IPS-20b (cell line): ENCODE results near the gene SH3PXD2B.

Experiments used
- H3K27ac ChIP-seq: one replicate; pipeline ENCODE4 v1.5.1; 2013; ENCODE audit warnings: low read length
- H3K27me3 ChIP-seq: 2 replicates; pipeline ENCODE4 v1.6.1; 2013; ENCODE audit warnings: mild to moderate bottlenecking, low read length, inconsistent platforms; ENCODE audit not compliant: insufficient read depth
- H3K36me3 ChIP-seq: 2 replicates; pipeline ENCODE4 v1.6.1; 2013; ENCODE audit warnings: low read depth, mild to moderate bottlenecking, inconsistent platforms, low read length, moderate library complexity; ENCODE audit not compliant: insufficient read depth
- H3K4me1 ChIP-seq: 2 replicates; pipeline ENCODE4 v1.6.1; 2013; ENCODE audit warnings: mild to moderate bottlenecking, control low read depth, inconsistent platforms, low read length, moderate library complexity; ENCODE audit not compliant: insufficient read depth
- H3K4me3 ChIP-seq: 2 replicates; pipeline ENCODE4 v1.5.1; 2013; ENCODE audit warnings: mild to moderate bottlenecking, low read length, inconsistent platforms
- H3K9ac ChIP-seq: 2 replicates; pipeline ENCODE4 v1.6.1; 2013; ENCODE audit warnings: low read depth, mild to moderate bottlenecking, inconsistent platforms, low read length, moderate library complexity
- H3K9me3 ChIP-seq: 2 replicates; pipeline ENCODE4 v1.6.1; 2013; ENCODE audit warnings: mild to moderate bottlenecking, low read depth, low read length, inconsistent platforms; ENCODE audit not compliant: insufficient read depth

The SH3PXD2B gene

DNA sequence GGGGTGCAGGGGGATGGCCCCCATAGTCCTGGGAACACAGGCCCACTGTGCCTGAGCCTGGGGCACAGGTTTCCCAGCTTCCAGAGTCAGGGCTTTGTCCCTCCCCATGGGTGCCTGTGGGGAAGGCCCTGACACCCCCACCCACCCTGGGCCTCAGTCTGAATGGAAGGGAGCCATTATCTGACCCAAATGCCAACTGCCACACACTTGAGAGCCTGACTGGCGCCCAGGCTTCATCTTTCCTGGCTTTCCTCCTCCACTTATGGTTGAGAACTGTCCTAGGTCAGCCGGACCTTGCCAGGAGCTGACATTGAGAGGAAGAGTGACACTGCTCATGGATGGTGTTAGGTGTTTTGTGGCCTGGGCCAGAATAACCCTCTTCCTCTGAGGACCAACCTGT, 24.0 kb downstream of the SH3PXD2B start:
- Histone ChIP-seq H3K9ac (no peak overlapping the region), H3K4me1 (no peaks in the 10 kb centered on the region), H3K27ac (no peak overlapping the region)

DNA sequence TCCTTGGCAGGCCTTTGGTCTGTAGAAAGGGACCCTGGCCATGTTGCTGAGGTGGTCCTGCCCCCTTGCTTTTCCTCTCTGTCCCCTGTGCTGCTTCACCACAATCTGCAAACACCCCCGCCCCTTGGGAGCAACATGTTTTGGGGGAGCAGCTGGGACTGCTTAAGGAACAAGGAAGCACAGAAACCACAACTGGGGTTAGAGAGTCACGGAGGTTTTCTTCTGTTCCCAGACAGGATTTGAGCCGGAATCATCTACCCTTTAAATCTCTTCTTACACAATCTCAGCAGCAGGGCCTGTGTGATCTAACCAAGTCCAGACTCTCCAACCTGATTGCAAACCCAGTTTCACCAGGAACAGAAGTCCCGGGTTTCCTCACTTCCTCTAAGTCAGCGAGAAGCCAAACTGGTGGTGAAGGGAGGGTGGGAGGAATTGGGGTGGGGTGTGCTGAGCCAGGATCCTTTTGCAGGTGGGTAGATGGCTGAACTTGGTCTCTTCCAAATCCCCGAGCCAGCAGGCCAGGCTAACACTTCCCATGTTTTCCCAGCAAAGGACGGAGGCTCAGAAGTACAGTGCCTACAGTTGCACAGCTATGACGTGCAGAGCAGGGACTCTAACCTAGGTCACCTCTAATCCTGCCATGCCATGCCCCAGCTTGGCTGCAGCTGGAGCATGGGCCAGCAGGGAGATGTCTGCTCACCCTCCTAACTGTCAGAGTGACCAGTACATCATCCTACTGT, 25.0 kb downstream of the SH3PXD2B start:
- H3K4me3 ChIP-seq: no peak overlapping the region
- H3K27ac ChIP-seq: no peak overlapping the region
- H3K36me3 ChIP-seq: no peaks in the 10 kb centered on the region
- no peaks in the 10 kb centered on the region for H3K27me3 ChIP-seq
- H3K4me1 ChIP-seq: no peaks in the 10 kb centered on the region
- H3K9me3 ChIP-seq: no peaks in the 10 kb centered on the region
- H3K9ac ChIP-seq: no peak overlapping the region

More for the DNA sequence above, 24.0 kb downstream of the SH3PXD2B start:
- Histone ChIP-seq H3K4me3 (no peak overlapping the region), H3K9me3 (no peaks in the 10 kb centered on the region), H3K36me3 (no peaks in the 10 kb centered on the region), H3K27me3 (no peaks in the 10 kb centered on the region)

DNA sequence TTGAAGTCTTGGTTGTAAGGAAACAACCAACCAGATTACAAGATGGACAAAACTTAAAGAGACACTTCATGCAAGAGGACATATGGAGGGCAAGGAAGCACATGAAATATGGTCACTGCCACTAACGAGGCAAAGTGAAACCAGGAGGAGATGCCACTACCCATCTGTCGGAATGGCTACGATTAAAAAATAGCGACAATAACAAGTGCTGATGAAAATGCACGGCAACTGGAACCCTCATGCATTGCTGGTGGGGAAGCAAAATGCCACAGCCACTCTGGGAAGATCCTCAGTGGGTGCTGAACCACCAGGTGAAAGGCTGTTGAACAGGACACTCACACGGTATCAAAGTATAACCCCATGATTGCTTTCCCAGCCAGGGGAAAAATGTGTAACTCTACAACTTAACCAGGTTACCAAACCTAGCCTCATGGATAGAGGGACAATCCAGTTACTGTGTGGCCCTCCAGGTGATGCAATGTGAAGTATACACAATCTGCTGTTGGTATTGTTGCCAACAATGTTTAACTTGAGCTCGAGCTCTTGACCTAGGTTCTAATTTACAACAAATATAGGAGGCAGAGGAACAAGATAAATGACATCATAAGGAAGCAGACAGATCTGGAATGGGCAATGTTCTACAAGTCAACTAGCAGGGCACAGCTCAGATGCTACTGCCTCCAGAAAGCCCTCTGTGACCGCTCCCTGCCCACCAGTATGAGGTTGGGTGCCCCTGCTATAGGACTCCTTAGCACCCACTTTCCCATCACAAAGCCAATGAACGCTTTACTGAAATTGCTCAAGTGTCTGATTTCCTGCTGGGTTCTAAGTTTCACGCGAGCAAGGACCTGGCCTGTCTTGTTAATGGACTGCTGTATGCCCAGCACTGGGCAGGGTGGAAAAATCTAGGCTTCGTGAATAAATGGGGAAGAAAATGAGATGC, 25.8 kb downstream of the SH3PXD2B start:
- Histone ChIP-seq H3K4me1 (no peaks in the 10 kb centered on the region), H3K4me3 (no peak overlapping the region), H3K9me3 (no peaks in the 10 kb centered on the region), H3K36me3 (no peaks in the 10 kb centered on the region), H3K27me3 (no peaks in the 10 kb centered on the region), H3K27ac (no peak overlapping the region), H3K9ac (no peak overlapping the region)

DNA sequence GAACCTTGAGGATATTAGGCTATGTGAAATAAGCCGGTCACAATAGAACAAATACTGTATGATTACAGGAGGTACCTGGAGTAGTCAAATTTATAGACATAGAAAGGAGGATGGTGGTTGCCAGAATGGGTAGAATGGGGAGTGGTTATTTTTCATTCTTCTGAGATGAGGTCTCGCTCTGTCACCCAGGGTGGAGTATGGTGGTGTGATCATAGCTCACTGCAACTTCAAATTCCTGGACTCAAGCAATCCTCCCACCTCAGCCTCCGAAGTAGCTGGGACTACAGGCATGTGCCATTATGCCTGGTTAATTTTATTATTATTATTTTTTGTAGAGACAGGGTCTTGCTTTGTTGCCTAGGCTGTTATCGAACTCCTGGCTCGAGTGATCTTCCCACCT, 27.1 kb downstream of the SH3PXD2B start:
- no peak overlapping the region for H3K4me3 ChIP-seq
- no peak overlapping the region for H3K9ac ChIP-seq
- no peak overlapping the region for H3K27ac ChIP-seq
- H3K36me3 ChIP-seq: peaks cover 7% of the 10 kb centered on the region; the same call in 1 of the 2 replicates
- H3K9me3 ChIP-seq: no peaks in the 10 kb centered on the region
- H3K27me3 ChIP-seq: no peaks in the 10 kb centered on the region
- no peaks in the 10 kb centered on the region for H3K4me1 ChIP-seq

DNA sequence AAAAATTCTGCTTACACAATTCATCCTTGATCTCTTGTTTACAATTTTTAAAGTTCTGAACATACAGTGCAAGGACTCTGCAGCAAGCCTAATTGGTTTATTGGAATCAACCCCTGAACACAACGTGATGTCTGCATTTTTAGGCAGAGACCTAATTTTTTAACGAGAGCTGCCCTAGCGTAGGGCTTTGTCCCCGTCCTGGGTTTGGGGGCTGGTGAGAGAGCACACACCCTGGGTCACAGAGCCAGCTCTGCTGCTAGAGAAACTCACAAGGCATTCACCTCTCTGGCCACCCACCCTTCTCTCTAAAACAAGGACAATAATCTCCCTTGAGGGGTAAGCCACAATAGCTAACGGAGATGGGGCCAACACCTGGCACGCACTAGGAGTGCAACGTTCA, 28.2 kb downstream of the SH3PXD2B start:
- Histone ChIP-seq H3K4me3 (no peak overlapping the region), H3K9ac (peak overlapping the region; percentile 34; the same call in 1 of the 2 replicates), H3K36me3 (peaks cover 16% of the 10 kb centered on the region), H3K9me3 (no peaks in the 10 kb centered on the region), H3K4me1 (no peaks in the 10 kb centered on the region), H3K27me3 (no peaks in the 10 kb centered on the region), H3K27ac (no peak overlapping the region)

DNA sequence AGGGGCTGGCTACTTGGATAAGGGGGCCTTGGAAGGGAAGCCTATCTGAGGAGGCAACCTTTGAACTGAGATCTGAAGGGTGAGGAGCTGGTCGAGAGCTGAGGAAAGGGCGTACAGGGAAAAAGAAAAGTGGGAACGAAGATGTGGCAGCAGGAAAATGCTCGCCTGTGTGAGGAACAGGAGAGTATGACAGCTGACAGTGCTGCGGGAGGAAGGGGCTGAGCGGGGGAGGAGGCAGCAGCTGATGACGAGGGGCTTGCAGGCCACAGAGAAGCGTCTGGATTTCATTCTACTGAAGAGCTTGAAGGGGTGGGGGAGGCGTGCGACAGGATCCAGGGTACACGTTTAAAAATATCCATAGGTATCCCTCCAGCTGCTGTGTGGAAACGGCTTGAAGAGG, 28.9 kb downstream of the SH3PXD2B start:
- Histone ChIP-seq H3K27ac (no peak overlapping the region), H3K9ac (no peak overlapping the region), H3K4me1 (no peaks in the 10 kb centered on the region), H3K36me3 (peaks cover 23% of the 10 kb centered on the region), H3K9me3 (no peaks in the 10 kb centered on the region), H3K4me3 (no peak overlapping the region), H3K27me3 (no peaks in the 10 kb centered on the region)

DNA sequence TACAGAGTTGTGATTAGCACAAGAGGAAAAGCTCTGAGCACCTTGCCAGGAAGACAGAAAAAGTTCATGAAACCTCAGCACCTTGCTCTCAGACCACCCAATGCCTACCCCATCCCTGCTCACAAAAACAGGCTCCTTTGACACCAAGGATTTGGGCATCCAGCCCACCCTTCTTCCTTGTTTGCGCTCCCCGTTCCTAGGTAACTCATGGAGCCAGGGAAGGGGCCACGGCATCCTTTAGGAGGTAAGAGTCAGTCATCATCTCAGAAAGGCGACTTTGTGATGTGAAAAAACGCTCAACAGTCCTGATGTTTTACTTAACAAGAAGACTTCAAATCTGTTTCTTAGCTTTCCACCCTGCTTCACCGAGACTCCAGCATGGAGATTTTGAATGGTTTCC, 29.5 kb downstream of the SH3PXD2B start:
- no peaks in the 10 kb centered on the region for H3K4me1 ChIP-seq
- no peaks in the 10 kb centered on the region for H3K27me3 ChIP-seq
- no peak overlapping the region for H3K4me3 ChIP-seq
- no peak overlapping the region for H3K27ac ChIP-seq
- peaks cover 27% of the 10 kb centered on the region for H3K36me3 ChIP-seq
- no peak overlapping the region for H3K9ac ChIP-seq
- no peaks in the 10 kb centered on the region for H3K9me3 ChIP-seq

DNA sequence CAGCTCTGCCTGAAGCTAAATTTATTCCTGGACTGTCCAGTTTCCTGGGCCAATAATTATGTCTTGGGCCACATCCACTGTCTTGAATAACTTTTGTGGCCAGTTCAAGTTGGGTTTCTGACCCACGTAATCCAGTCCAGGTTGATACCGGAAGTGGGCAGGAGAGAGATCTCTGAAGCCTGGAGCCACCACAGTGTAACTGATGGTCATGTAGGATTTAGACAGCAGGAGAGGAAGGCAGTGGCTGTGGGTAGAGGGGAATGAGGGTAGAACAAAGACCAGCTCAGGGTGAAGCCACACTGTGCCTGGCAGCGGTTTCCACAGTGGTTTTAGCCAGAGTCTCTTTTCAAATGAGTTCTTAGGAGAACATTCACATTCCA, 30.2 kb downstream of the SH3PXD2B start:
- H3K27ac ChIP-seq: no peak overlapping the region
- no peaks in the 10 kb centered on the region for H3K9me3 ChIP-seq
- H3K4me3 ChIP-seq: no peak overlapping the region
- no peak overlapping the region for H3K9ac ChIP-seq
- H3K36me3 ChIP-seq: peaks cover 35% of the 10 kb centered on the region
- H3K27me3 ChIP-seq: no peaks in the 10 kb centered on the region
- no peaks in the 10 kb centered on the region for H3K4me1 ChIP-seq

DNA sequence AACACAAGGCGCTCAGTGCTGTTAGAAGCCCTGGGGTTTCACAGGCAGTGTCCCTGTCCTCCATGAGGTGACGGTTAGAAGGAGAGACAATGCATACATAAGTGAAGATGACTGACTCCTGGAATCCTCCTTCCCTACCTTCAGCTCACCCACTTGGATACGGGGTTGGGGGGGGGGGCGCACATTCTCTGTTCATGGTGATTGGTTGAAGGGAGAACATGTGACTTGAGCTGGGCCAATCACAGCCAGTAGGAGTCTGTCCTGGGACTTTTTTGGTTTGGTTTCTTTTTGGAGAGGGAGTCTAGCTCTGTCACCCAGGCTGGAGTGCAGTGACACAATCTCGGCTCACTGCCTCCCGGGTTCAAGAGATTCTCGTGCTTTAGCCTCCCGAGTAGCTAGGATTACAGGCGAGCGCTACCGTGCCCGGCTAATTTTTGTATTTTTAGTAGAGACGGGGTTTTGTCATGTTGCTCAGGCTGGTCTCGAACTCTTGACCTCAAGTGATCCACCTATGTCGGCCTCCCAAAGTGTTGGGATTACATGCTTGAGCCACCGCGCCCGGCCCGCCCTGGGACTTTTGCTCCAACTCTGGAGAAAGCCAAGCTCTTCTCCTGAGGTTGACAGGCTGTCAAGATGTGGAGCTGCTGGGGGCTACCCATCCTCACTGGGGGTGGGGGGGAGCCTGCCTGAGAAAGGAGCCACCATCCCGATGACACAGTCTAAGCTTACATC, 30.8 kb downstream of the SH3PXD2B start:
- Histone ChIP-seq H3K27me3 (no peaks in the 10 kb centered on the region), H3K4me1 (no peaks in the 10 kb centered on the region), H3K4me3 (no peak overlapping the region), H3K9ac (no peak overlapping the region), H3K36me3 (peaks cover 40% of the 10 kb centered on the region), H3K9me3 (no peaks in the 10 kb centered on the region), H3K27ac (no peak overlapping the region)

DNA sequence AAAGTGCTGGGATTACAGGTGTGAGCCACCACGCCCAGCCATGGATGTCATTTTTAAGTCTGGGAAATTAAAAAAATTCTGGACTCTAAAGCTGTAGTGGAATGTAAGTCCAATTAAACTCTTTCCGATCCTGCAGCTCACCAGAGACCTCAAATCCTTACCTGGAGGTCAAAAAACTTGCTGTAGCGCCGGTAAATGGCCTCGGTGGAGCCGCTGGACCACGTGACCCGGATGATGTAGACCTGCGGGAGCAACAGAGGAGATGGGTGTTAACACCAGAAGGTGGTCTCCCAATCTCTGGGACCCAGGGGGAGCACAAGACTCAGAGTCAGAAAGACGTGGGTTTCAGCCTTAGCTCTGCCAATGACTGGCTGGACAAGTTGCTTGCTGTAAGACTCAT, 32.1 kb downstream of the SH3PXD2B start:
- no peaks in the 10 kb centered on the region for H3K9me3 ChIP-seq
- H3K36me3 ChIP-seq: peaks cover 46% of the 10 kb centered on the region
- no peak overlapping the region for H3K27ac ChIP-seq
- H3K4me1 ChIP-seq: no peaks in the 10 kb centered on the region
- H3K4me3 ChIP-seq: no peak overlapping the region
- no peaks in the 10 kb centered on the region for H3K27me3 ChIP-seq
- H3K9ac ChIP-seq: no peak overlapping the region

DNA sequence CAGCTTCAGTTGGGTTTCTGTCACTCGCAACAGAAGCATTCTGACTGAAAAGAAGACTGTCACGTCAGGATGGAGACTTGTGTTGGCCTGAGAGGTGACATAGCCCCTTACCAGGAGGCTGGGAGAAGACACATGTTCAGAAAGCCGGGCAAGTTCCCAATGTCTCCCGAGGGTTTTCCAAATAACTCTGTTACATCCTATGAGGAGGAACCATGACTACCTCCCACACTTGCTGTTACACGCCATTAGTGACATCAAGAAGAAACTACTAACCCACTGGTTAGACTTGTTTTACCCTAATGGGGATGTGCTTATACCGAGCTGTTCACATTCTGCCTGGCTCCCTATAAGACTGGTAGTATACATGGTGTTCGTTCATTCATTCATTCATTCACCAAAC, 33.3 kb downstream of the SH3PXD2B start:
- no peaks in the 10 kb centered on the region for H3K9me3 ChIP-seq
- no peaks in the 10 kb centered on the region for H3K27me3 ChIP-seq
- H3K27ac ChIP-seq: no peak overlapping the region
- H3K36me3 ChIP-seq: peaks cover 50% of the 10 kb centered on the region
- H3K4me3 ChIP-seq: no peak overlapping the region
- H3K4me1 ChIP-seq: no peaks in the 10 kb centered on the region
- H3K9ac ChIP-seq: no peak overlapping the region
